Psoas muscle (tissue), 8 donors: ENCODE results near the gene MMP28. TPM values are rescaled to one million over a fixed set of nuclear protein-coding genes. Genes with fewer than 3 reads are reported as not detected.

ENCODE experiments used
- ATAC-seq, 4 donors: fragments of 200-7000 bp; cut with Tn5 transposase; one replicate each; pipeline ENCODE4 v1.9.1; 2020; ENCODE audit warnings: moderate library complexity in 3 of 4, mild to moderate bottlenecking in 2 of 4
- DNase-seq, 2 donors: peaks; one replicate each; pipeline ENCODE4 v3.0.0-alpha.2; 2020
- H3K27ac ChIP-seq: fragments of 200-600 bp; one replicate; pipeline ENCODE4 v1.8.0; 2022
- H3K27me3 ChIP-seq, 3 donors: fragments of 200-600 bp in 1 of 3; one replicate each; pipeline versions ENCODE4 v1.6.1 to v1.8.0; 2013 to 2022; ENCODE audit warnings: low read length in 2 of 3, mild to moderate bottlenecking in 2 of 3, moderate library complexity in 1 of 3; ENCODE audit not compliant: insufficient read depth in 3 of 3
- H3K36me3 ChIP-seq, 2 donors: fragments of 200-600 bp in 1 of 2; one replicate each; pipeline versions ENCODE4 v1.6.1 to v1.8.0; 2013 to 2022; ENCODE audit warnings: low read depth in 1 of 2, mild to moderate bottlenecking in 1 of 2, moderate library complexity in 1 of 2; ENCODE audit not compliant: insufficient read depth in 1 of 2
- H3K4me1 ChIP-seq: fragments of 200-600 bp; one replicate; pipeline ENCODE4 v1.8.0; 2022
- H3K4me3 ChIP-seq: fragments of 200-600 bp; one replicate; pipeline ENCODE4 v1.8.0; 2022; ENCODE audit warnings: mild to moderate bottlenecking
- H3K9me3 ChIP-seq: fragments of 200-600 bp; one replicate; pipeline ENCODE4 v1.8.0; 2022
- WGBS, 3 donors: extraction: QIAGEN DNeasy Blood & Tissue Kit; methylation state at CpG; one replicate each; pipeline versions ENCODE4 v1.1.6 to v1.1.7; 2013; 5-methylcytosine and 5-hydroxymethylcytosine counted together
- intact Hi-C, 2 donors: fragments of 100-400 bp; cut with DNase I; formaldehyde crosslinking; loops; one replicate each; pipeline versions ENCODE4 v1.11.0 to v1.14.2; 2022
- polyA plus RNA-seq, 3 donors: library from polyadenylated mRNA; stranded (reverse); fragments of 200-250 nt; gene quantifications; one replicate each; pipeline ENCODE4 v1.2.3, GENCODE V29; 2013
- total RNA-seq, 4 donors: library from RNA; stranded (reverse); fragmentation: NEBNext Ultra II Directional in 2 of 4; extraction: Animal tissue kit (Norgen Biotek cat#: 25700) in 2 of 4; gene quantifications; one replicate each; pipeline versions ENCODE4 v1.2.1 to v1.2.4, GENCODE V29; 2021 to 2023
- TF ChIP-seq, protein P1 (sequence below): fragments of 200-600 bp; IDR thresholded peaks from one replicate; pipeline ENCODE4 v1.8.0; 2022; ENCODE audit warnings: antibody characterized with exemption
- donor health status: healthy with polysubstance abuse.
- donor health status: DM: no; HTN: no; CAD: no; lungs with moderate emphysema.
- donor health status: Bipolar disorder and iron deficiency.
- donor health status: healthy.
- donor health status: DM: yes; HTN: yes; CAD: no.
- donor health status: DM: no; HTN: no; CAD: no.
- donor health status: DM: no; HTN: no; CAD: no.
- donor health status: DM: yes; HTN: yes; CAD: no.

MMP28 gene
- total and polyA plus RNA-seq, 7 donors: 0.61 to 5.5 (median 1.7) TPM

- DNase-seq (no peak), ATAC-seq (no peak)
- H3K9me3 ChIP-seq: no peaks in the 10 kb centered on the region
- 73 to 89% (median 75%) methylated on average over 6 of the region's 6 CpGs for WGBS, 3 donors
- H3K36me3 ChIP-seq: no peaks in the 10 kb centered on the region
- TF ChIP-seq, protein P1, sequence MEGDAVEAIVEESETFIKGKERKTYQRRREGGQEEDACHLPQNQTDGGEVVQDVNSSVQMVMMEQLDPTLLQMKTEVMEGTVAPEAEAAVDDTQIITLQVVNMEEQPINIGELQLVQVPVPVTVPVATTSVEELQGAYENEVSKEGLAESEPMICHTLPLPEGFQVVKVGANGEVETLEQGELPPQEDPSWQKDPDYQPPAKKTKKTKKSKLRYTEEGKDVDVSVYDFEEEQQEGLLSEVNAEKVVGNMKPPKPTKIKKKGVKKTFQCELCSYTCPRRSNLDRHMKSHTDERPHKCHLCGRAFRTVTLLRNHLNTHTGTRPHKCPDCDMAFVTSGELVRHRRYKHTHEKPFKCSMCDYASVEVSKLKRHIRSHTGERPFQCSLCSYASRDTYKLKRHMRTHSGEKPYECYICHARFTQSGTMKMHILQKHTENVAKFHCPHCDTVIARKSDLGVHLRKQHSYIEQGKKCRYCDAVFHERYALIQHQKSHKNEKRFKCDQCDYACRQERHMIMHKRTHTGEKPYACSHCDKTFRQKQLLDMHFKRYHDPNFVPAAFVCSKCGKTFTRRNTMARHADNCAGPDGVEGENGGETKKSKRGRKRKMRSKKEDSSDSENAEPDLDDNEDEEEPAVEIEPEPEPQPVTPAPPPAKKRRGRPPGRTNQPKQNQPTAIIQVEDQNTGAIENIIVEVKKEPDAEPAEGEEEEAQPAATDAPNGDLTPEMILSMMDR: no peak
- H3K27ac ChIP-seq: no peak overlapping the region
- H3K27me3 ChIP-seq: no peaks in the 10 kb centered on the region
- intact Hi-C loops: no loop called here
- H3K4me3 ChIP-seq: no peak overlapping the region
- peaks cover 6% of the 10 kb centered on the region for H3K4me1 ChIP-seq
Measured at GRCh38 chr17:35733366-35733765, 62.1 kb downstream of the MMP28 start.

GRCh38 chr17:35732806-35733136, 62.7 kb downstream of the MMP28 start:
- Histone ChIP-seq H3K27ac (no peak overlapping the region), H3K4me1 (peaks cover 6% of the 10 kb centered on the region), H3K36me3 (no peaks in the 10 kb centered on the region), H3K9me3 (no peaks in the 10 kb centered on the region), H3K27me3 (no peaks in the 10 kb centered on the region), H3K4me3 (no peak overlapping the region)
- TF ChIP-seq, protein P1: no peak
- DNase-seq (no peak), ATAC-seq (peak in 1 of 4 donors; percentile 2)
- WGBS, 3 donors: 55 to 60% (median 58%) methylated on average over 1 of the region's 1 CpG
- intact Hi-C loops: no loop called here

DNA sequence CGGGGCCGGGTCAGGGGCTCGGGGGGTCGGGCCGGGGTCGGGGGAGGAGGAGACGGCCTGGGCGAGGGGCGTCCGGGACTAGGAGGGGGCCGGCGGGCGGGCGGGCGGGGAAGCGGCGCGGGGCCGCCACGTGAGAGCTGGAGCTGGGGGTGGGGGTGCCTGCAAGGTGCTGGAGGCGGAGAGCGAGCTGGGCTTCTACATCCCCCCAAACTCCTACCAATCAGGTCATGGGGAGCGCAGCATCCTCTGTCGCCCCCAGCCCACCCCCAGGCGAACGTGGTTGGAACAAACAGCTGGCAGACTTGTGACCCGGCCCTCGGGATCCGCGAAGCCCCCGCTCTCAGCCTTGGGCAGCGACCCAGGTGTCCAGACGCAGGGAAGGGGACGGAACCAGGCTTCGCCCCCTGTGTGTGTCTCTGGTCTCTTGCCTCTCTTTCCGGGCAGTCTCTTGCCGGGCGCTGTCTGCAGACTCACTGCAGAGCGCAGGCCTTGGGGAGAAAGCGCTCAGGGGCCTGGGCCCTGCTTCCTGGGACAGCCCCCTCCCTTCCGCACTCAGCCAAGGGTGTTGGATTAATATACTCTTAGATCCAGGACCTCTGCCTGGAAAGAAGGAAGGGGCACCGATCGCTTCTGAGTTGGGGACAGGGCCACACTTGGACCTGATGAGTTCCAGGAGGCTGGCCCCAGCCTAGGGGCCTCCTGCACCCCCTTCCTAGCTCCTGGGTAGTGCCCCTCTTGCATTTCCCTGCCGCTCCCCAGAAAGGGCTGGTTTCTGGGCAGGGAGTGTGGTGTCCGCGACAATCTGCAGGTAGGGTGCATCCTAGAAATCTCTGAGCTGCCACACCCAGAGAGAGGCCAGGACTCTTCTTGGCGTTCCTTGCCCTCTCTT, 63.3 kb downstream of the MMP28 start:
- peak overlapping the region; percentile 47 for H3K27ac ChIP-seq
- DNase-seq: no peak
- peak overlapping the region; percentile 68 for H3K4me3 ChIP-seq
- intact Hi-C loops: no loop called here
- H3K9me3 ChIP-seq: no peaks in the 10 kb centered on the region
- H3K4me1 ChIP-seq: peaks cover 6% of the 10 kb centered on the region
- H3K36me3 ChIP-seq: no peaks in the 10 kb centered on the region
- WGBS, 3 donors: 13 to 31% (median 22%) methylated on average over 23 to 45 of the region's 47 CpGs
- TF ChIP-seq, protein P1: no peak
- no peaks in the 10 kb centered on the region for H3K27me3 ChIP-seq
- ATAC-seq: peak; percentile 37 to 46 (median 46)

GRCh38 chr17:35731239-35731916, 64.1 kb downstream of the MMP28 start, which contains the start of gene RASL10B:
Gene RASL10B (plus strand): TSS chr17:35731639. CDS start chr17:35735185, 3,546 bp downstream.
- H3K4me1 ChIP-seq: peaks cover 11% of the 10 kb centered on the region
- DNase-seq (peak; percentile 68 to 78), ATAC-seq (peak; percentile 73 to 92 (median 83))
- no peaks in the 10 kb centered on the region for H3K27me3 ChIP-seq
- TF ChIP-seq, protein P1: no peak
- intact Hi-C loops: no loop called here
- H3K4me3 ChIP-seq: peak within 1 kb of the TSS; percentile 68
- no peaks in the 10 kb centered on the region for H3K36me3 ChIP-seq
- WGBS, 3 donors: 3 to 7% (median 6%) methylated on average over 20 to 44 of the region's 44 CpGs
- H3K9me3 ChIP-seq: no peaks in the 10 kb centered on the region
- peak within 1 kb of the TSS; percentile 47 for H3K27ac ChIP-seq
